ENCODE data around the gene SFXN2. TPM values are rescaled to one million over a fixed set of nuclear protein-coding genes. Genes with fewer than 3 reads are reported as not detected.

SFXN2 gene
- total RNA-seq, 1 experiment from 2014 or later = 5.4 TPM

- Histone ChIP-seq H3K79me2 (ENCODE audit: low read depth) (no peaks in the 10 kb centered on the region), H3F3A (ENCODE audit: insufficient read depth, low read depth) (no peaks in the 10 kb centered on the region), H3K27me3 (ENCODE audit: insufficient read depth, low read depth) (no peaks in the 10 kb centered on the region), H2AFZ (no peak overlapping the region), H3K4me1 (replicated peaks; ENCODE audit: insufficient read depth) (no peaks in the 10 kb centered on the region), H3K4me2 (no peak overlapping the region), H3K9me2 (ENCODE audit: insufficient read depth) (no peaks in the 10 kb centered on the region), H3K9me3 (ENCODE audit: insufficient read depth, low read depth) (no peaks in the 10 kb centered on the region), H3K4me3 (no peak overlapping the region), H4K20me1 (ENCODE audit: insufficient read depth) (no peaks in the 10 kb centered on the region), H3K36me3 (ENCODE audit: low read depth) (no peaks in the 10 kb centered on the region), H3K27ac (no peak overlapping the region)
- CTCF ChIA-PET = no interaction called here
- TF ChIP-seq, protein P1, sequence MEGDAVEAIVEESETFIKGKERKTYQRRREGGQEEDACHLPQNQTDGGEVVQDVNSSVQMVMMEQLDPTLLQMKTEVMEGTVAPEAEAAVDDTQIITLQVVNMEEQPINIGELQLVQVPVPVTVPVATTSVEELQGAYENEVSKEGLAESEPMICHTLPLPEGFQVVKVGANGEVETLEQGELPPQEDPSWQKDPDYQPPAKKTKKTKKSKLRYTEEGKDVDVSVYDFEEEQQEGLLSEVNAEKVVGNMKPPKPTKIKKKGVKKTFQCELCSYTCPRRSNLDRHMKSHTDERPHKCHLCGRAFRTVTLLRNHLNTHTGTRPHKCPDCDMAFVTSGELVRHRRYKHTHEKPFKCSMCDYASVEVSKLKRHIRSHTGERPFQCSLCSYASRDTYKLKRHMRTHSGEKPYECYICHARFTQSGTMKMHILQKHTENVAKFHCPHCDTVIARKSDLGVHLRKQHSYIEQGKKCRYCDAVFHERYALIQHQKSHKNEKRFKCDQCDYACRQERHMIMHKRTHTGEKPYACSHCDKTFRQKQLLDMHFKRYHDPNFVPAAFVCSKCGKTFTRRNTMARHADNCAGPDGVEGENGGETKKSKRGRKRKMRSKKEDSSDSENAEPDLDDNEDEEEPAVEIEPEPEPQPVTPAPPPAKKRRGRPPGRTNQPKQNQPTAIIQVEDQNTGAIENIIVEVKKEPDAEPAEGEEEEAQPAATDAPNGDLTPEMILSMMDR (conservative IDR thresholded peaks at IDR 0.05) = no peak
- TF ChIP-seq EZH2 (IDR thresholded peaks at IDR 0.05; ENCODE audit: low read depth) = no peak
- intact Hi-C loops (cut with micrococcal nuclease; ENCODE audit: unreplicated experiment) = loop anchor here (10.0 kb wide), 1 partner anchor 113 kb away; the partner anchor contains the start of gene CYP17A1
- POLR2A ChIA-PET (ENCODE audit: unreplicated experiment) = no interaction called here
- no peak for DNase-seq
- BruUV-seq (replicated peaks) = no TSS peak
Observed at GRCh38 chr10:102721954-102722353, 7.5 kb downstream of the SFXN2 start.

GRCh38 chr10:102723989-102724388 is 9.6 kb downstream of the SFXN2 start:
- CTCF ChIA-PET = interaction anchor here (0.6 kb wide), 1 partner anchor 685 kb away, joined by 3 read pairs; no protein-coding TSS in a partner anchor

GRCh38 chr10:102726274-102726673 is 11.8 kb downstream of the SFXN2 start:
- no peaks in the 10 kb centered on the region for H3K4me1 ChIP-seq (replicated peaks; ENCODE audit: insufficient read depth)
- no peaks in the 10 kb centered on the region for H3F3A ChIP-seq (ENCODE audit: insufficient read depth, low read depth)
- no TSS peak for BruUV-seq (replicated peaks)
- no peak overlapping the region for H2AFZ ChIP-seq
- H3K4me2 ChIP-seq = no peak overlapping the region
- no peak overlapping the region for H3K4me3 ChIP-seq
- no peak for TF ChIP-seq EZH2 (IDR thresholded peaks at IDR 0.05; ENCODE audit: low read depth)
- TF ChIP-seq, protein P1 (conservative IDR thresholded peaks at IDR 0.05) = no peak
- ChIA-PET POLR2A (ENCODE audit: unreplicated experiment) (no interaction called here), CTCF (interaction anchor here (0.6 kb wide), 1 partner anchor 28 kb away, joined by 3 read pairs; no protein-coding TSS in a partner anchor)
- no peaks in the 10 kb centered on the region for H3K79me2 ChIP-seq (ENCODE audit: low read depth)
- H3K27me3 ChIP-seq (ENCODE audit: insufficient read depth, low read depth) = no peaks in the 10 kb centered on the region
- no peaks in the 10 kb centered on the region for H3K36me3 ChIP-seq (ENCODE audit: low read depth)
- H4K20me1 ChIP-seq (ENCODE audit: insufficient read depth) = no peaks in the 10 kb centered on the region
- no peaks in the 10 kb centered on the region for H3K9me2 ChIP-seq (ENCODE audit: insufficient read depth)
- no peak overlapping the region for H3K27ac ChIP-seq
- no peak for DNase-seq
- intact Hi-C loops (cut with micrococcal nuclease; ENCODE audit: unreplicated experiment) = loop anchor here (5.0 to 10.0 kb wide), 2 partner anchors 49 to 109 kb away; partner anchors contain the start of gene CYP17A1
- H3K9me3 ChIP-seq (ENCODE audit: insufficient read depth, low read depth) = no peaks in the 10 kb centered on the region

More at GRCh38 chr10:102723989-102724388, 9.6 kb downstream of the SFXN2 start:
- Histone ChIP-seq H4K20me1 (ENCODE audit: insufficient read depth) (no peaks in the 10 kb centered on the region), H3K79me2 (ENCODE audit: low read depth) (no peaks in the 10 kb centered on the region), H2AFZ (no peak overlapping the region), H3F3A (ENCODE audit: insufficient read depth, low read depth) (no peaks in the 10 kb centered on the region), H3K4me3 (no peak overlapping the region), H3K9me3 (ENCODE audit: insufficient read depth, low read depth) (no peaks in the 10 kb centered on the region), H3K9me2 (ENCODE audit: insufficient read depth) (no peaks in the 10 kb centered on the region), H3K27ac (no peak overlapping the region), H3K36me3 (ENCODE audit: low read depth) (no peaks in the 10 kb centered on the region), H3K4me1 (replicated peaks; ENCODE audit: insufficient read depth) (no peaks in the 10 kb centered on the region), H3K4me2 (no peak overlapping the region), H3K27me3 (ENCODE audit: insufficient read depth, low read depth) (no peaks in the 10 kb centered on the region)
- intact Hi-C loops (cut with micrococcal nuclease; ENCODE audit: unreplicated experiment) = loop anchor here (10.0 kb wide), 1 partner anchor 111 kb away; the partner anchor contains the start of gene CYP17A1
- no TSS peak for BruUV-seq (replicated peaks)
- no peak for DNase-seq
- POLR2A ChIA-PET (ENCODE audit: unreplicated experiment) = no interaction called here
- no peak for TF ChIP-seq EZH2 (IDR thresholded peaks at IDR 0.05; ENCODE audit: low read depth)
- TF ChIP-seq, protein P1 (conservative IDR thresholded peaks at IDR 0.05) = no peak

Data from PC-9 (cell line).